Activated T-cell treated with anti-CD3 and anti-CD28 coated beads, Interleukin-2, amount 50 U/mL, for 72 hours (primary cell): ENCODE results near the gene LSM14A. TPM values are rescaled to one million over a fixed set of nuclear protein-coding genes. Genes with fewer than 3 reads are reported as not detected.
A peak's percentile ranks its signal among the peaks of the same experiment; 100 is the strongest.
"Not testable (repeated sequence)": the region's sequence is repeated elsewhere in the genome, so short reads cannot be mapped to it uniquely, and the experiment has no call there.

Experiments
- ATAC-seq, 2 donors: fragments of 150-1000 bp; cut with Tn5 transposase; replicated peaks in 1 of 2; 2 replicates each; pipeline ENCODE4 v1.10.0; 2021; ENCODE audit warnings: moderate library complexity in 2 of 2, mild to moderate bottlenecking in 1 of 2
- DNase-seq, 2 donors: peaks; one replicate each; pipeline ENCODE4 v3.0.0; 2021 to 2022; ENCODE audit warnings: mixed read lengths in 1 of 2
- H3K27ac Mint-ChIP-seq: one replicate; pipeline ENCODE4 v1.8.0; 2022; ENCODE audit warnings: mild to moderate bottlenecking, moderate library complexity, mixed read lengths
- H3K27me3 Mint-ChIP-seq: one replicate; pipeline ENCODE4 v1.8.0; 2022; ENCODE audit warnings: low read depth, mixed read lengths
- H3K36me3 Mint-ChIP-seq, 2 donors: one replicate each; pipeline ENCODE4 v1.8.0; 2022; ENCODE audit warnings: mixed read lengths in 2 of 2, mild to moderate bottlenecking in 1 of 2; ENCODE audit not compliant: insufficient read depth in 2 of 2
- H3K4me1 Mint-ChIP-seq: one replicate; pipeline ENCODE4 v1.8.0; 2022; ENCODE audit warnings: low read depth, mixed read lengths
- H3K4me3 Mint-ChIP-seq, 2 donors: one replicate each; pipeline ENCODE4 v1.8.0; 2022; ENCODE audit warnings: mild to moderate bottlenecking in 2 of 2, mixed read lengths in 2 of 2, moderate library complexity in 2 of 2
- H3K9me3 Mint-ChIP-seq, 2 donors: one replicate each; pipeline ENCODE4 v1.8.0; 2022; ENCODE audit warnings: mixed read lengths in 2 of 2
- total RNA-seq, 2 donors: library from RNA; stranded (reverse); gene quantifications; one replicate each; pipeline ENCODE4 v1.2.3, GENCODE V29; 2022

Gene LSM14A
- total RNA-seq, 2 donors from 2014 or later = 112 to 130 TPM

DNA sequence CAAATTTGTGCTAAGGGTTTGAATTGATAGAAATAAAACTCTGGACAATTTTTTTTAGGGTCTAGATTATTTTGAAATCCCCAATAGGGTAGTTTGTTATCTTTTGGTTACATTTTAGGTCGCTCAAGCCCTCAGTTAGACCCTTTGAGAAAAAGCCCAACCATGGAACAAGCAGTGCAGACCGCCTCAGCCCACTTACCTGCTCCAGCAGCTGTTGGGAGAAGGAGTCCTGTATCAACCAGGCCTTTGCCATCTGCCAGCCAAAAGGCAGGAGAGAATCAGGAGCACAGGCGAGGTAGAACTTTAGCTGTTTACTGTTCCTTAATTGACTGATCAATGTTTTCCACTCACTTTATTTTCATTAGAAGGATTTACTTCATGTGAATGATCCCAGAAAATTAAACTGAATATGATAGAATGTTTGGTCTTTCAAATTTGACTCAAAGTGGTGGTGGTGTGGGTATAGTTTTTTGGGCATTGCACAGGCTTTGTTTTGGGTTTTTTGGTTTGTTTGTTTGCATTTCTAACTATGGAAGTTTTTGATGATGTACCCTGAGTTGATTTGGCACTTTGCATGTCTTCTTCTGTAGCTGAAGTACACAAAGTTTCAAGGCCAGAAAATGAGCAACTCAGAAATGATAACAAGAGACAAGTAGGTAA lies 42.8 kb downstream of the LSM14A start:
- H3K27me3 Mint-ChIP-seq = no peaks in the 10 kb centered on the region
- no peaks in the 10 kb centered on the region for H3K9me3 Mint-ChIP-seq
- no peak overlapping the region for H3K27ac Mint-ChIP-seq
- ATAC-seq (no peak), DNase-seq (no peak)
- H3K36me3 Mint-ChIP-seq = peaks cover 10 to 22% of the 10 kb centered on the region in 2 donors
- peaks cover 22% of the 10 kb centered on the region for H3K4me1 Mint-ChIP-seq
- no peak overlapping the region for H3K4me3 Mint-ChIP-seq

DNA sequence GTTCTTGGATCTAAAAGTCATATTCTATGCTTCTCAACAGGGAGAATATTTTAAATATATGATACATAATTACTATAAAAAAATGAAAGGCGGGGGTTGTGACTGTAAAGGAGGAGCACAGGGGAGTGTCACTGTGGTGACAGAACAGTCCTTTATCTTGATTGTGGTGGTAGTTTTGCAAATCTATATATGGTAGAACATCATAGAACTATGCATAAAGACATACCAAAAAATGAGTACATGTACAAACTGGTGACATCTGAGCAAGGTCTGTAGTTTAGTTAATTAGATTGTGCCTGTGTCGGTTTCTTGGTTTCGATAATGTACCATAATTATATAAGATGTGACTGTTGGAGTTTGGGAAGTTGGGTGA lies 43.3 kb downstream of the LSM14A start:
- DNase-seq (no peak), ATAC-seq (peak in 1 of 2 donors; percentile 12)
- peaks cover 26% of the 10 kb centered on the region for H3K4me1 Mint-ChIP-seq
- no peaks in the 10 kb centered on the region for H3K27me3 Mint-ChIP-seq
- peaks cover 13 to 22% of the 10 kb centered on the region in 2 donors for H3K36me3 Mint-ChIP-seq
- no peaks in the 10 kb centered on the region for H3K9me3 Mint-ChIP-seq
- H3K27ac Mint-ChIP-seq = no peak overlapping the region
- no peak overlapping the region for H3K4me3 Mint-ChIP-seq

DNA sequence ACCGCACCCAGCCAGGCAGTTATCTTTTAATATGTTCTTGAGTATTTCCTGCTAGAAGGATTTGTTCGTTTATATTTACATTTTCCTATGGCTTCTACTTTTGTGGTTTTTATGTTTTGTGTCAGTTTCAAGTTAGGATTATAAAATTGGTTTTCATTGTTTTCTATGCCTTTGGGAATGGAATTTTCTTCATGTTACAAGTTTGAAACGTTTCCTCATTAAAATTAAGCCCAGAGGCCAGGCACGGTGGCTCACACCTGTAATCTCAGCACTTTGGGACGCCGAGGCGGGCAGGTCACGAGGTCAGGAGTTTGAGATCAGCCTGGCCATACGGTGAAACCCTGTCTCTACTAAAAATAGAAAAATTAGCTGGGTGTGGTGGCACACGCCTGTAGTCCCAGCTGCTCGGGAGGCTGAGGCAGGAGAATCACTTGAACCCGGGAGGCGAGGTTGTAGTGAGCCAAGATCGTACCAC lies 44.5 kb downstream of the LSM14A start:
- Mint-ChIP-seq H3K27ac (peak overlapping the region; percentile 46), H3K36me3 (peaks cover 13 to 31% of the 10 kb centered on the region in 2 donors), H3K4me3 (peak overlapping the region in 1 of 2 donors; percentile 49), H3K4me1 (peaks cover 27% of the 10 kb centered on the region)
- not testable (repeated sequence) for H3K27me3 Mint-ChIP-seq, H3K9me3 Mint-ChIP-seq, DNase-seq, ATAC-seq

DNA sequence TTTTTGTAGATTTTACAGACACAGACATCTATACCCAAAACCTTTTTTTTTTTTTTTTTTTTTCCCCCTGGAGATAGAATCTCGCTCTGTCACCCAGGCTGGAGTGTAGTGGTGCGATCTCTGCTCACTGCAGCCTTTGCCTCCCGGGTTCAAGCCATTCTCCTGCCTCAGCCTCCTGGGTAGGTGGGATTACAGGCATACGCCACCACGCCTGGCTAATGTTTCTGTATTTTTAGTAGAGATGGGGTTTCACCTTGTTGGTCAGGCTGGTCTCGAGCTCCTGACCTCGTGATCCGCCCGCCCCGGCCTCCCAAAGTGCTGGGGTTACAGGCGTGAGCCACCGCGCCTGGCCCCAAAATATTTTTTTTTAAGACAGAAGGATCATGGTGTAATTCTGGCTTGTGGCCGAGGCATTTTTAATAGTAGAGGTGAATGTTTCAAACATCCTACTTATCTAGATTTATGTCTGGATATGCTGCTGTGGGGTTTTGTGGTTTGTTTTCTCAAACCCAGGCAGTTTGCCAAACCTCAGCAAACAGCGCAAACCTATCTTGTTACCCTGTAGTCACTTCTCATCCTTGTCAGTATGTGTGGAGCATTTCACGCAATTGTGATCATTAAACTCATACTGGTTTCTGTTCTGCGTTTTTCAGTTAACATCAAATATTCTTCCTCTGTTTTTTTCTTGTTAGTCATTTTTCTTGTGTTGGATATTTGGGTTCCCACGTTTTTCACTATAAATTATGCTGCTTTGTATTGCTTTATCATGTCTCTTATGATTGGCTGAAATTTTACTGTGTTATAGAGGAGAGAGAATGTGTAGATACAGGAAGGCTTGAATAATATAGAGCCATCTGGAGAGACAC lies 45.9 kb downstream of the LSM14A start:
- peaks cover 32% of the 10 kb centered on the region for H3K4me1 Mint-ChIP-seq
- H3K9me3 Mint-ChIP-seq = no peaks in the 10 kb centered on the region
- DNase-seq (peak; percentile 75 to 77), ATAC-seq (peak; percentile 95)
- peak overlapping the region; percentile 21 to 69 for H3K4me3 Mint-ChIP-seq
- peaks cover 13 to 37% of the 10 kb centered on the region in 2 donors for H3K36me3 Mint-ChIP-seq
- no peaks in the 10 kb centered on the region for H3K27me3 Mint-ChIP-seq
- H3K27ac Mint-ChIP-seq = peak overlapping the region; percentile 72

DNA sequence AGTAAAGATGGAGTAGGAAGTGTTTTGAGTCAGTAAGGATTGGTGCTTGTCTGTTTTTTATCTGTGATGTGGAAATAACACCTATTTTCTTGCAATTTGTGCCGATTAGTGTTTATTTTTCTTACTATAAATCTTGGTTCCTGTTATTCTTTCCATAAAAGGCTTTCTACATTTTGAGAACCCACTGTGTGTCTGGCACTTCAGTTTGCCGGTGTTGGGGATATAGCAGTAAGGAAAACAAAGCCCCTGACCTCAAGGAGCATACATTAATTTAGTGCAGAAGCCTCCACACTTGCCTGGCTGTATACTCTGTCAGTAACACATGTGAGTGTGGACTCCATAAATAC lies 46.5 kb downstream of the LSM14A start:
- no peak for ATAC-seq
- peaks cover 38% of the 10 kb centered on the region for H3K4me1 Mint-ChIP-seq
- H3K27me3 Mint-ChIP-seq = no peaks in the 10 kb centered on the region
- peaks cover 17 to 42% of the 10 kb centered on the region in 2 donors for H3K36me3 Mint-ChIP-seq
- no peaks in the 10 kb centered on the region for H3K9me3 Mint-ChIP-seq
- H3K4me3 Mint-ChIP-seq = peak overlapping the region; percentile 21 to 69
- DNase-seq = no peak
- H3K27ac Mint-ChIP-seq = peak overlapping the region; percentile 72

DNA sequence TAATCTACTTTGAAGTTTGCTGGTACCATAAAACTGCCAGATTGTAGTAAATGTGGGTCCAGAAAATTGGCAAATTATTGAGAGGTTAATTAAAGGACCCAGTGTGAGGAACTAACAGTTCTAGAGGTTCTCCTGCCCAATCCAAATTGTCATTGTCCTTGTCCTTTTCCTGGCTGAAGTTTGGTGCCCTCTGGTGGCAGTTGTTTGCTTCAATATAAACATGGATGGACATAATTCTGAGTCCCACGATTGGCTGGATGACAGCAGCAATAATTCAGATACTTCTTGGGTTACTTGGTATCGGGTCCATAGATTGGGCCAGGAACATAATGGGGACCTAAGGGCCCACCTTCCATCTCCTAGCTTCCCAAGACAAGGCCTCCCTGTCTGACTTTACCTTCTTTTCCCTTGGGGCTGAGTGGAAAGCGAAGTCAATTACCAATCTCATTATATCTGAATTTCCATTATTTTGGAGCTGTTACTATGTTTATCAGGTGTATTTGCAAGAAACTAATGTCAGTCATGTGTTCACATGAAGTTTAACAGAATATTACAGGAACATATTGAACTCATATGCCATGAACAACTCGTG lies 48.3 kb downstream of the LSM14A start:
- Mint-ChIP-seq H3K27me3 (no peaks in the 10 kb centered on the region), H3K9me3 (no peaks in the 10 kb centered on the region), H3K4me1 (peaks cover 55% of the 10 kb centered on the region), H3K27ac (no peak overlapping the region), H3K4me3 (no peak overlapping the region), H3K36me3 (peaks cover 20 to 46% of the 10 kb centered on the region in 2 donors)
- ATAC-seq = no peak
- peak; percentile 63 to 67 for DNase-seq

DNA sequence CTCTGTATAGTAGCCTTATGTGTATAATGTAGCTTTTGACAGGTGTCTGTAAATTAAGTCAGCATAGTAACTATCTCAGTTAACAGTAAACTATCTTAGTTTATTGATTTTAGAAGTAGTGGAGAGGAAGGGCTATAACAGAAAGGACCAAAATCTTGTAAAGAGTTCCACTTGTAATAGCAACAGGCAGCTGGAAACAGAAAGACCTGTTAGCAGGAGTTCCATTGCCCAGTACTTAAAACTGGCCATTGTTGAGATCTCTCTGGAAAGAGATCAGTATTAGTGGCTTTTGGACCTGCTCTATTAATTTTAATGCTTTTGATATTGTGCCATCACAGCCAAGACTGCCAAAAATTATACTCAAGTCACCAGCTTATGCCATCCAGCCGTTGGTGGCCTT lies 50.1 kb downstream of the LSM14A start:
- H3K27me3 Mint-ChIP-seq = no peaks in the 10 kb centered on the region
- peaks cover 20 to 50% of the 10 kb centered on the region in 2 donors for H3K36me3 Mint-ChIP-seq
- H3K4me1 Mint-ChIP-seq = peaks cover 63% of the 10 kb centered on the region
- no peaks in the 10 kb centered on the region for H3K9me3 Mint-ChIP-seq
- no peak for ATAC-seq
- H3K4me3 Mint-ChIP-seq = no peak overlapping the region
- no peak overlapping the region for H3K27ac Mint-ChIP-seq
- DNase-seq = no peak

DNA sequence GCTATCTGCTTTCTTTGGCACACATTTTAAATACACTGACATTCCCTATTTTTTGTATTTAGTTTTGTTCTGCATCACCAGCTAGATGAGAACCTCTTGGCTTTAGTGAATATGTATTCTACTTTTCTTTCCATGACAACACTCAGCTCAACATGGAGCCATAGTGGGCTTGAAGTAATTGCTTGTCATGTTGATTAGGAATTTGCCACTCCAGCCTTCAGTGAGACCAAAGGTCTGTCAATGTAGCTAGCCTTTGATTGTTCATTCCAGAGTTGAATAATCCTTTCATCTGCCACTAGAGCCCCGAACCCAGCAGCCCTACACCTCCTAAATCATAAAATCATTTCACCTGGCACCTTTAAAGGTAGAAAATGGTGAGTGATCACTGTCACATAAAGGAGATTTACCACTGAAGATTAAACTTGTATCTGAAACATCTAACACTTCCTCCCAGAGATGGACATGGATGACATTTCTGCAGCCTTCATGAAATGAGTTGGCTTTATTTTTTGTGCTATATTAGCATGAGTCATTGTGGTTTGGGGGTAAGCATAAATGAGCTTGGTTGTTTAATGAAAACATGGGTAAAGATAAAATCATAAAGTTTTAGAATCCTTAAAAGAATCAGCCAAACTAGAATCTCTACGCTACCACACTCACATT lies 52.8 kb downstream of the LSM14A start:
- H3K4me3 Mint-ChIP-seq = peak overlapping the region; percentile 40 to 51
- H3K4me1 Mint-ChIP-seq = peaks cover 67% of the 10 kb centered on the region
- peaks cover 19 to 51% of the 10 kb centered on the region in 2 donors for H3K36me3 Mint-ChIP-seq
- ATAC-seq (peak; percentile 21 to 43), DNase-seq (no peak)
- peak overlapping the region; percentile 59 for H3K27ac Mint-ChIP-seq
- no peaks in the 10 kb centered on the region for H3K27me3 Mint-ChIP-seq
- no peaks in the 10 kb centered on the region for H3K9me3 Mint-ChIP-seq

DNA sequence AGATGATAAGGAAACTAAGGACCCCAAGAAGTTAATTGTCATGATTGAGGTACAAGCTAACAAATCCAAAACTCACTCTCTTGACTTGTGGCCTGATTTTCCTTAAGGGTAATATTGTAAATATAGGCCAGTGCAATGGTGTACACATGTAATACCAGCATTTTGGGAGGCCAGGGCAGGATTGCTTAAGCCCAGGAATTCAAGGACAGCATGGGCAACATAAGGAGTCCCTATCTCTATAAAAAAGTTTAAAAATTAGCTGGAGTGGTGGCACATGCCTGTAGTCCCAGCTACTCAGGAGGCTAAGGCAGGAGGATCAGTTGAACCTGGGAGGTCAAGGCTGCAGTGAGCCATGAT lies 53.3 kb downstream of the LSM14A start:
- Mint-ChIP-seq H3K4me3 (peak overlapping the region; percentile 40 to 51), H3K36me3 (peaks cover 16 to 49% of the 10 kb centered on the region in 2 donors), H3K4me1 (peaks cover 63% of the 10 kb centered on the region), H3K9me3 (no peaks in the 10 kb centered on the region), H3K27ac (peak overlapping the region; percentile 59), H3K27me3 (no peaks in the 10 kb centered on the region)
- DNase-seq = no peak
- no peak for ATAC-seq

DNA sequence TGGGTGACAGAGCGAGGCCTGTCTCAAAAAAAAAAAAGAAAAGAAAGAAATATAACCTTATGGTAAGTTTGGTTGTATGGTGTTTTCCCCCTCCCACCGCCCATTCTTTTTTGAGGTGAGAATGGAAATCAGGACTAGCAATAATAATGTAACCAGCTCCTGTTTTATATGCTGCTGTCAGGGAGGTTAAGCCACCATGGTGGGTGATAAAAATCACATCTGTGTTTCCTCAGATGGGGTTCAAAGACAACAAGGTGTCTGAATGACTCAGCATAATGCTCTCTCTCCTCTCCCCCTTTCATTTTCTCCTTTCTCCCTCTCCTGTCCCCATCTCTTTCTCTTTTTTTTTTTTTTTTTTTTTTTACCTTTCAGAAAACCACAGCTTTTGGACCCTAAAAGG lies 53.7 kb downstream of the LSM14A start:
- H3K36me3 Mint-ChIP-seq = peaks cover 16 to 47% of the 10 kb centered on the region in 2 donors
- H3K4me1 Mint-ChIP-seq = peaks cover 62% of the 10 kb centered on the region
- H3K9me3 Mint-ChIP-seq = no peaks in the 10 kb centered on the region
- H3K4me3 Mint-ChIP-seq = peak overlapping the region; percentile 40 to 51
- ATAC-seq (peak; percentile 72 to 74), DNase-seq (peak; percentile 3 to 28)
- no peaks in the 10 kb centered on the region for H3K27me3 Mint-ChIP-seq
- H3K27ac Mint-ChIP-seq = peak overlapping the region; percentile 61

DNA sequence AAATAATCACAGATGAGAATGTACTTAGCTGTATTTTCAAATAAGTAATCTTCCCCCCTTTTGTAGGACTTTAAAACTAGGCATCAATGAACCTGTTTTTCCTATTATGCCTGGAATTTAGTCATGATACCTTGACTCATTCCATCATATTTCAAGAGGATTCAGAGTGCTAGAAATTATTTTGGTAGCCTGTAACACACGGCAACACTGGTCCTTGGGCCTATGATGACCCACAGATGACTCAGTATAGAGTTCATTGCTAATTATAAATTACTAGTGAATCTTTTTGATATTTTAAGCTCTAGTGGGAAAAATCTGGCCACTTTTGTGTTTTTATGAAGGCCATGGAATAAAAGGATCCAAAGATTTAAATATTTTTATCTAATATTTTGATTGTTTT lies 56.0 kb downstream of the LSM14A start:
- Mint-ChIP-seq H3K4me3 (no peak overlapping the region), H3K27me3 (no peaks in the 10 kb centered on the region), H3K9me3 (no peaks in the 10 kb centered on the region), H3K36me3 (peaks cover 14 to 34% of the 10 kb centered on the region in 2 donors), H3K27ac (no peak overlapping the region), H3K4me1 (peaks cover 77% of the 10 kb centered on the region)
- no peak for ATAC-seq
- DNase-seq = no peak

DNA sequence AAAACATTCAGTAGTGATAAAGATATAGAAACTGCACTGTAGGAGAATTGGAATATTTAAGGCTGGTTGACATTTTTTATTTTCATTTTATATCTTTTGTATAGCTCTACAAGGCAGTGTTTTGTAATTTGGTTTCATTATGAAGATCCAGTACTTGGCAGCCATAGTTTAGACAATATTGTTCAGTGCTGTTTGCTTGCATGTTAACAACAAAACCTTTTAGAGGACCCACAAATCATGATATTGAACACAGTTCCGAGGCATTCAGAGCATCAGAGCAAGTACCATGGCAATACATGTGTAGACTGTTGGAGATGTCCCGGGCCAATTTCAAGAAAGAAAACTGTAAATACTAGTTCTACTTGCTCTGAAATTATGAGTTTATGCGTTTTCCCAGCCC lies 56.5 kb downstream of the LSM14A start:
- Mint-ChIP-seq H3K27me3 (no peaks in the 10 kb centered on the region), H3K36me3 (peaks cover 12 to 31% of the 10 kb centered on the region in 2 donors), H3K9me3 (no peaks in the 10 kb centered on the region), H3K4me3 (no peak overlapping the region), H3K27ac (no peak overlapping the region), H3K4me1 (peaks cover 77% of the 10 kb centered on the region)
- DNase-seq (no peak), ATAC-seq (no peak)

DNA sequence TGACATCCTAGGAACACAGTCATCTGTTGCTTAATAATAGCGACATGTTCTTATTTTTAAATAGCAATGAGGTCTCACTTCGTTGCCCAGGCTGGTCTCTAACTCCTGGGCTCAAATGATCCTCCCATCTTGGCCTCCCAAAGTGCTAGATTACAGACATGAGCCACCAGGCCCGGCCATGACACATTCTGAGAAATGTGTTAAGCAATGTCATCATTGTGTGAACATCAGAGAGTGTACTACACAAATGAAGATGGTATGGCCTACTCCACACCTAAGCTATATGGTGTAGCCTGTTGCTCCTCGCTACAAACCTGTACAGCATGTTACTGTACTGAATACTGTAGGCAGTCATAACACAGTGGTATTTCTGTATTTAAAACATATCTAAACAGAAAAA lies 57.4 kb downstream of the LSM14A start:
- ATAC-seq (peak; percentile 33 to 48), DNase-seq (peak; percentile 22 to 35)
- peaks cover 9 to 29% of the 10 kb centered on the region in 2 donors for H3K36me3 Mint-ChIP-seq
- H3K9me3 Mint-ChIP-seq = no peaks in the 10 kb centered on the region
- H3K4me1 Mint-ChIP-seq = peaks cover 69% of the 10 kb centered on the region
- no peaks in the 10 kb centered on the region for H3K27me3 Mint-ChIP-seq
- H3K4me3 Mint-ChIP-seq = no peak overlapping the region
- H3K27ac Mint-ChIP-seq = peak overlapping the region; percentile 92
